ENCODE data around the gene FBXO21. TPM values are rescaled to one million over a fixed set of nuclear protein-coding genes. Genes with fewer than 3 reads are reported as not detected.

The FBXO21 gene
- total RNA-seq, 2 donors from 2014 or later: 179 to 412 TPM

GRCh38 chr12:117218149-117218548 lies 27.9 kb upstream of the FBXO21 start:
- H3K27ac ChIP-seq: no peak overlapping the region
- 85% methylated on average over 7 of the region's 7 CpGs for WGBS
- intact Hi-C loops (cut with DNase I): loop anchor here (10.0 kb wide), 1 partner anchor 147 kb away; the partner anchor contains the start of gene NOS1
- no peak for DNase-seq (ENCODE audit: low spot score)
- no peaks in the 10 kb centered on the region for H3K9me3 ChIP-seq
- H3K4me1 ChIP-seq (replicated peaks): no peaks in the 10 kb centered on the region
- no peaks in the 10 kb centered on the region for H3K27me3 ChIP-seq (replicated peaks; ENCODE audit: insufficient read depth)
- H3K36me3 ChIP-seq: no peaks in the 10 kb centered on the region
- TF ChIP-seq POLR2A (IDR thresholded peaks at IDR 0.05): no peak
- no peak for TF ChIP-seq CTCF (IDR thresholded peaks at IDR 0.05)
- TF ChIP-seq POLR2AphosphoS5 (IDR thresholded peaks at IDR 0.05): no peak
- H3K4me3 ChIP-seq: no peak overlapping the region

GRCh38 chr12:117216686-117217085 lies 26.4 kb upstream of the FBXO21 start:
- H3K27me3 ChIP-seq (replicated peaks; ENCODE audit: insufficient read depth): no peaks in the 10 kb centered on the region
- H3K27ac ChIP-seq: no peak overlapping the region
- no peak for TF ChIP-seq CTCF (IDR thresholded peaks at IDR 0.05)
- TF ChIP-seq POLR2AphosphoS5 (IDR thresholded peaks at IDR 0.05): no peak
- no peak for TF ChIP-seq POLR2A (IDR thresholded peaks at IDR 0.05)
- H3K9me3 ChIP-seq: no peaks in the 10 kb centered on the region
- 78% methylated on average over 5 of the region's 5 CpGs for WGBS
- no peak overlapping the region for H3K4me3 ChIP-seq
- no peak for DNase-seq (ENCODE audit: low spot score)
- H3K4me1 ChIP-seq (replicated peaks): no peaks in the 10 kb centered on the region
- H3K36me3 ChIP-seq: no peaks in the 10 kb centered on the region
- intact Hi-C loops (cut with DNase I): loop anchor here (10.0 kb wide), 1 partner anchor 148 kb away; the partner anchor contains the start of gene NOS1

GRCh38 chr12:117214797-117215196 lies 24.5 kb upstream of the FBXO21 start:
- H3K36me3 ChIP-seq: no peaks in the 10 kb centered on the region
- H3K27ac ChIP-seq: no peak overlapping the region
- WGBS: 76% methylated on average over 10 of the region's 10 CpGs
- intact Hi-C loops (cut with DNase I): loop anchor here (10.0 kb wide), 1 partner anchor 150 kb away; the partner anchor contains the start of gene NOS1
- H3K9me3 ChIP-seq: no peaks in the 10 kb centered on the region
- no peak for TF ChIP-seq CTCF (IDR thresholded peaks at IDR 0.05)
- H3K4me1 ChIP-seq (replicated peaks): no peaks in the 10 kb centered on the region
- no peak for DNase-seq (ENCODE audit: low spot score)
- no peak overlapping the region for H3K4me3 ChIP-seq
- H3K27me3 ChIP-seq (replicated peaks; ENCODE audit: insufficient read depth): no peaks in the 10 kb centered on the region

- intact Hi-C loops (cut with DNase I): loop anchor here (2.0 to 10.0 kb wide), 2 partner anchors 151 to 625 kb away; partner anchors contain the start of gene NOS1
- TF ChIP-seq POLR2A (IDR thresholded peaks at IDR 0.05) (no peak), POLR2AphosphoS5 (IDR thresholded peaks at IDR 0.05) (no peak), CTCF (IDR thresholded peaks at IDR 0.05) (no peak)
- H3K4me1 ChIP-seq (replicated peaks): no peaks in the 10 kb centered on the region
- H3K27me3 ChIP-seq (replicated peaks; ENCODE audit: insufficient read depth): no peaks in the 10 kb centered on the region
- no peak for DNase-seq (ENCODE audit: low spot score)
- 43% methylated on average over 2 of the region's 2 CpGs for WGBS
- H3K27ac ChIP-seq: no peak overlapping the region
- no peak overlapping the region for H3K4me3 ChIP-seq
- no peaks in the 10 kb centered on the region for H3K9me3 ChIP-seq
- H3K36me3 ChIP-seq: no peaks in the 10 kb centered on the region
These were observed 23.1 kb upstream of the FBXO21 start for GRCh38 chr12:117213295-117213808.

GRCh38 chr12:117212563-117213190 lies 22.4 kb upstream of the FBXO21 start:
- intact Hi-C loops (cut with DNase I): loop anchor here (2.0 to 10.0 kb wide), 2 partner anchors 152 to 626 kb away; partner anchors contain the start of gene NOS1
- peak; percentile 70 for DNase-seq (ENCODE audit: low spot score)
- Histone ChIP-seq H3K27ac (no peak overlapping the region), H3K27me3 (replicated peaks; ENCODE audit: insufficient read depth) (no peaks in the 10 kb centered on the region), H3K36me3 (no peaks in the 10 kb centered on the region), H3K9me3 (no peaks in the 10 kb centered on the region), H3K4me3 (no peak overlapping the region), H3K4me1 (replicated peaks) (no peaks in the 10 kb centered on the region)
- peak; percentile 75 to 85 (median 82) for TF ChIP-seq CTCF (IDR thresholded peaks at IDR 0.05)
- no peak for TF ChIP-seq POLR2A (IDR thresholded peaks at IDR 0.05)
- TF ChIP-seq POLR2AphosphoS5 (IDR thresholded peaks at IDR 0.05): peak; percentile 49
- WGBS: 18% methylated on average over 7 of the region's 7 CpGs
